Esophagus squamous epithelium (tissue), 4 donors: Measurements from ENCODE around the gene DNAL4.

Experiments used
- POLR2A ChIP-seq, 4 donors: fragments of 450-650 bp; IDR thresholded peaks; one replicate each; pipeline ENCODE4 v1.6.1; 2017; ENCODE audit warnings: antibody characterized with exemption in 4 of 4, mild to moderate bottlenecking in 4 of 4, moderate library complexity in 3 of 4
- TF ChIP-seq, protein P1 (sequence below), 6 experiments: fragments of 450-650 bp in 4 of 6; fragments of 200-600 bp in 2 of 6; sonication (generic) in 2 of 6; IDR thresholded peaks; one replicate each; pipeline ENCODE4 v1.5.1; 2016 to 2019; ENCODE audit warnings: antibody characterized with exemption in 6 of 6, mild to moderate bottlenecking in 4 of 6, moderate library complexity in 4 of 6

DNA sequence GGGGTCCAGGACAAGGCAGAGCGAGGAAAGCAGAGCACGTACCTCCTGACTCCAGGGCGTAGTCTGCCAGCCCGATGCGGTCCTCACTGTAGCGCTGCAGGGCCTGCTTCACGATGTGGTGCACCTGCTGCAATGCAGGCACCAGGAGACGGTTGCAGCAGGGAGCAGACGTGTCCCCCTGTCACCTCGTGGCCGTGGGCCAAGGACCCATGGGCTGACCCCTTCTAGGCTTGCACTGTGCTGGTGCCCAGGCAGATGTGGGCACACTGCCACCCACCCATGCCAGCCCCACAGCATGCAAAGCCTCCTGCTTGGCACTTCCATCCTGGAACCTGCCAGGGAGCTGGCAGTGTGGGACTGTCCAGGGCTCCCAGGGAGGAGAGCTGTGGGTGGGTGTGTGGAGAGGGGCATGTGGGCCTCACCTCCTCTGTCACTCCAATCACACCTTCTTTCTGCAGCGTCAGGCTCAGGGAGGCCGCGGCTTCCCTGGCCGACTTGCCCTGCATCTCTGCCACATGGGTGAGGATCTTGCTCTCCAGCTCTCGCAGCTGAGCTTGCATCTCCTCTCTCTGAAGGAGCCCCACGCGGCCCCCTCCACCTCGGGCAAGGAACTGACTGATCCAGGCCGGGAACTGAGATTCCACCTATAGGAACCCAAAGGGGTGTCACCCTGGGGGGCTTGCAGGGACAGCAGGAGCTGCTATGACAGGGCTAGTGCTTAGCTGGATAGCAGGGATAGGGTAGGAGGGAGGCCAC, 54.5 kb downstream of the DNAL4 start:
- TF ChIP-seq, protein P1, sequence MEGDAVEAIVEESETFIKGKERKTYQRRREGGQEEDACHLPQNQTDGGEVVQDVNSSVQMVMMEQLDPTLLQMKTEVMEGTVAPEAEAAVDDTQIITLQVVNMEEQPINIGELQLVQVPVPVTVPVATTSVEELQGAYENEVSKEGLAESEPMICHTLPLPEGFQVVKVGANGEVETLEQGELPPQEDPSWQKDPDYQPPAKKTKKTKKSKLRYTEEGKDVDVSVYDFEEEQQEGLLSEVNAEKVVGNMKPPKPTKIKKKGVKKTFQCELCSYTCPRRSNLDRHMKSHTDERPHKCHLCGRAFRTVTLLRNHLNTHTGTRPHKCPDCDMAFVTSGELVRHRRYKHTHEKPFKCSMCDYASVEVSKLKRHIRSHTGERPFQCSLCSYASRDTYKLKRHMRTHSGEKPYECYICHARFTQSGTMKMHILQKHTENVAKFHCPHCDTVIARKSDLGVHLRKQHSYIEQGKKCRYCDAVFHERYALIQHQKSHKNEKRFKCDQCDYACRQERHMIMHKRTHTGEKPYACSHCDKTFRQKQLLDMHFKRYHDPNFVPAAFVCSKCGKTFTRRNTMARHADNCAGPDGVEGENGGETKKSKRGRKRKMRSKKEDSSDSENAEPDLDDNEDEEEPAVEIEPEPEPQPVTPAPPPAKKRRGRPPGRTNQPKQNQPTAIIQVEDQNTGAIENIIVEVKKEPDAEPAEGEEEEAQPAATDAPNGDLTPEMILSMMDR (IDR thresholded peaks at IDR 0.05): no peak
- TF ChIP-seq POLR2A (IDR thresholded peaks at IDR 0.05): no peak
